HepG2 (cell line): ENCODE data around the gene DHRS1. TPM values are rescaled to one million over a fixed set of nuclear protein-coding genes. Genes with fewer than 3 reads are reported as not detected.

Experiments
- ATAC-seq: fragments of 200-7000 bp; cut with Tn5 transposase; 3 replicates; pipeline ENCODE4 v1.9.1; 2020; ENCODE audit warnings: mild to moderate bottlenecking, moderate library complexity
- BruUV-seq: library from RNA; stranded (reverse); fragments of 400-500 nt; replicated peaks from 2 replicates; lab custom pipeline; 2021; lab: Mats Ljungman, UMichigan
- CTCF ChIA-PET: fragments of 300-600 bp; formaldehyde crosslinking; extraction: SDS; loops from one replicate; lab custom pipeline; 2021; ENCODE audit warnings: low total read pairs, inconsistent platforms, low intra/inter-chr PET ratio; lab: Yijun Ruan, JAX
- POLR2A ChIA-PET: fragments of 350-600 bp; sonication (Branson Sonifier 250); formaldehyde crosslinking; loops from one replicate; lab custom pipeline; 2020; ENCODE audit warnings: antibody characterized with exemption, inconsistent platforms; lab: Yijun Ruan, JAX
- DNase-seq: peaks from one replicate; pipeline ENCODE4 v3.0.0-alpha.2; 2015; ENCODE audit warnings: low spot score
- FAIRE-seq: peaks from 3 replicates; lab custom pipeline; 2011; peaks lifted over from hg19 to GRCh38; lab: Jason Lieb, UNC
- H2AFZ ChIP-seq: one replicate; pipeline ENCODE4 v1.6.1; 2011; ENCODE audit warnings: low read length, inconsistent platforms
- H3K27ac ChIP-seq: fragments of 300-600 bp; 3 replicates; pipeline ENCODE4 v1.8.0; 2011; ENCODE audit warnings: mixed run types, mild to moderate bottlenecking, mixed read lengths, low read length, inconsistent platforms; ENCODE audit not compliant: insufficient read depth; ENCODE audit errors: extremely low read length
- H3K27me3 ChIP-seq, 2 experiments: fragments of 200-600 bp in 1 of 2; 2 replicates in 1 of 2; 3 replicates in 1 of 2; pipeline versions ENCODE4 v1.6.0 to v1.8.0; 2011; ENCODE audit warnings: low read length in 2 of 2, mild to moderate bottlenecking in 2 of 2, moderate library complexity in 2 of 2, inconsistent platforms in 1 of 2; ENCODE audit not compliant: insufficient read depth in 2 of 2, control insufficient read depth in 1 of 2
- H3K36me3 ChIP-seq, 2 experiments: fragments of 200-600 bp in 1 of 2; replicated peaks in 1 of 2; 2 replicates in 1 of 2; 3 replicates in 1 of 2; pipeline versions ENCODE4 v1.5.1 to v1.8.0; 2011; ENCODE audit warnings: low read length in 2 of 2, inconsistent platforms in 1 of 2; ENCODE audit not compliant: insufficient read depth in 2 of 2, control insufficient read depth in 1 of 2
- H3K4me1 ChIP-seq: 2 replicates; pipeline ENCODE4 v1.5.1; 2012; ENCODE audit warnings: low read length, inconsistent platforms; ENCODE audit not compliant: insufficient read depth
- H3K4me2 ChIP-seq: 2 replicates; pipeline ENCODE4 v1.6.0; 2011; ENCODE audit warnings: low read depth, low read length, inconsistent platforms
- H3K4me3 ChIP-seq, 3 experiments: fragments of 200-600 bp in 1 of 3; sonication (generic), shearing (Covaris generic) in 1 of 3; replicated peaks in 1 of 3; 2 replicates each; pipeline ENCODE4 v1.5.1; 2011 to 2016; ENCODE audit warnings: low read length in 3 of 3, inconsistent platforms in 2 of 3, low read depth in 2 of 3, mild to moderate bottlenecking in 2 of 3, control low read depth in 1 of 3, mixed read lengths in 1 of 3; ENCODE audit not compliant: insufficient read depth in 1 of 3
- H3K79me2 ChIP-seq: one replicate; pipeline ENCODE4 v1.6.1; 2011; ENCODE audit warnings: low read length, inconsistent platforms; ENCODE audit not compliant: insufficient read depth
- H3K9ac ChIP-seq: 2 replicates; pipeline ENCODE4 v1.6.0; 2011; ENCODE audit warnings: mild to moderate bottlenecking, low read depth, low read length, inconsistent platforms; ENCODE audit not compliant: insufficient read depth
- H3K9me3 ChIP-seq: 2 replicates; pipeline ENCODE4 v1.5.1; 2012; ENCODE audit warnings: mild to moderate bottlenecking, low read length
- H4K20me1 ChIP-seq: 2 replicates; pipeline ENCODE4 v1.6.0; 2011; ENCODE audit warnings: inconsistent platforms, mild to moderate bottlenecking, low read length, moderate library complexity; ENCODE audit not compliant: insufficient read depth
- GTF2F1 ChIP-seq: fragments of 150-350 bp; IDR thresholded peaks from 2 replicates; pipeline ENCODE4 v1.6.1; 2014; ENCODE audit warnings: low read length
- IRF2 ChIP-seq: IDR thresholded peaks from 2 replicates; pipeline ENCODE4 v1.6.1; 2018; ENCODE audit warnings: missing genetic modification reagents, missing compliant biosample characterization
- JDP2 ChIP-seq: sonication (generic); formaldehyde crosslinking; IDR thresholded peaks from 2 replicates; pipeline ENCODE4 v1.8.1; 2022; ENCODE audit warnings: missing genetic modification reagents, borderline replicate concordance
- MIER3 ChIP-seq: IDR thresholded peaks from 2 replicates; pipeline ENCODE4 v1.6.1; 2016; ENCODE audit warnings: missing compliant biosample characterization, borderline replicate concordance
- NFIB ChIP-seq: sonication (generic); formaldehyde crosslinking; IDR thresholded peaks from 2 replicates; pipeline ENCODE4 v1.9.0; 2021; ENCODE audit warnings: missing genetic modification reagents, mild to moderate bottlenecking, borderline replicate concordance
- TEAD3 ChIP-seq: optimal IDR thresholded peaks from 2 replicates; pipeline ENCODE3; 2016; ENCODE audit warnings: borderline replicate concordance
- THYN1 ChIP-seq: sonication (generic); formaldehyde crosslinking; IDR thresholded peaks from 2 replicates; pipeline ENCODE4 v1.8.1; 2023; ENCODE audit warnings: low read depth, mild to moderate bottlenecking, moderate library complexity, missing genetic modification reagents, borderline replicate concordance
- ZNF343 ChIP-seq: sonication (generic); formaldehyde crosslinking; IDR thresholded peaks from 2 replicates; pipeline ENCODE4 v1.4.0; 2020; ENCODE audit warnings: mild to moderate bottlenecking, missing genetic modification reagents
- ZZZ3 ChIP-seq: sonication (generic); formaldehyde crosslinking; IDR thresholded peaks from 2 replicates; pipeline ENCODE4 v1.4.0; 2020; ENCODE audit warnings: missing genetic modification reagents, mild to moderate bottlenecking, borderline replicate concordance
- WGBS: methylation state at CpG from one replicate; pipeline ENCODE4 v1.1.6; 2017; ENCODE audit warnings: low lambda C conversion rate; 5-methylcytosine and 5-hydroxymethylcytosine counted together
- in situ Hi-C: cut with HindIII; loops from 2 replicates; pipeline ENCODE4 v1.10.0; 2017; ENCODE audit warnings: low pct_unique_long_range_greater_than_20kb; ENCODE audit not compliant: extremely low pct_ligation_motif_present
- intact Hi-C: fragments of 100-400 bp; cut with micrococcal nuclease; formaldehyde crosslinking; loops from one replicate; pipeline ENCODE4 v1.10.0; 2022; ENCODE audit not compliant: unreplicated experiment
- polyA plus RNA-seq, 8 experiments: library from polyadenylated mRNA; depleted of rRNA in 3 of 8; stranded (reverse) in 7 of 8; unstranded in 1 of 8; fragments of >200 nt; fragmentation: Illumina TruSeq in 4 of 8; extraction: Trizol in 4 of 8; gene quantifications; 2 replicates each; pipeline versions ENCODE4 v1.2.1 to v1.2.3, GENCODE V29; 2011 to 2016; ENCODE audit warnings: low read depth in 4 of 8, missing spikeins in 1 of 8, mixed read lengths in 1 of 8; ENCODE audit not compliant: insufficient read depth in 1 of 8
- total RNA-seq, 5 experiments: library from RNA; depleted of rRNA; stranded (reverse); fragments of >200 nt; fragmentation: Illumina TruSeq; extraction: Trizol; gene quantifications; 2 replicates each; pipeline ENCODE4 v1.2.3, GENCODE V29; 2016; ENCODE audit warnings: low read depth in 1 of 5
- TF ChIP-seq, protein P1 (sequence below), 2 experiments: sonication (generic) in 1 of 2; formaldehyde crosslinking in 1 of 2; IDR thresholded peaks; 2 replicates each; pipeline versions ENCODE4 v1.4.0 to v1.6.1; 2016 to 2020; ENCODE audit warnings: borderline replicate concordance in 1 of 2, low read depth in 1 of 2, mild to moderate bottlenecking in 1 of 2, missing genetic modification reagents in 1 of 2
- TF ChIP-seq, protein P2 (sequence below): sonication (generic); formaldehyde crosslinking; IDR thresholded peaks from 2 replicates; pipeline ENCODE4 v1.5.1; 2020; ENCODE audit warnings: mild to moderate bottlenecking, missing genetic modification reagents, borderline replicate concordance

Gene DHRS1
- total and polyA plus RNA-seq, 2 of the 13 experiments (the other 11 are each of a cell fraction or from before 2014, with no cell fraction given): 49.8 to 60.8 TPM

- TF ChIP-seq, protein P1, sequence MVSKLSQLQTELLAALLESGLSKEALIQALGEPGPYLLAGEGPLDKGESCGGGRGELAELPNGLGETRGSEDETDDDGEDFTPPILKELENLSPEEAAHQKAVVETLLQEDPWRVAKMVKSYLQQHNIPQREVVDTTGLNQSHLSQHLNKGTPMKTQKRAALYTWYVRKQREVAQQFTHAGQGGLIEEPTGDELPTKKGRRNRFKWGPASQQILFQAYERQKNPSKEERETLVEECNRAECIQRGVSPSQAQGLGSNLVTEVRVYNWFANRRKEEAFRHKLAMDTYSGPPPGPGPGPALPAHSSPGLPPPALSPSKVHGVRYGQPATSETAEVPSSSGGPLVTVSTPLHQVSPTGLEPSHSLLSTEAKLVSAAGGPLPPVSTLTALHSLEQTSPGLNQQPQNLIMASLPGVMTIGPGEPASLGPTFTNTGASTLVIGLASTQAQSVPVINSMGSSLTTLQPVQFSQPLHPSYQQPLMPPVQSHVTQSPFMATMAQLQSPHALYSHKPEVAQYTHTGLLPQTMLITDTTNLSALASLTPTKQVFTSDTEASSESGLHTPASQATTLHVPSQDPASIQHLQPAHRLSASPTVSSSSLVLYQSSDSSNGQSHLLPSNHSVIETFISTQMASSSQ (IDR thresholded peaks at IDR 0.05; ENCODE audit: low read depth): no peak
- TF ChIP-seq, protein P1 (CRISPR knock-in tag; IDR thresholded peaks at IDR 0.05; ENCODE audit: borderline replicate concordance): no peak
- TF ChIP-seq, all 625 proteins: peak for 0
Measured at GRCh38 chr14:24277071-24277470, 22.5 kb downstream of the DHRS1 start (continued).

GRCh38 chr14:24274101-24274543 lies 25.5 kb downstream of the DHRS1 start:
- Histone ChIP-seq H3K27ac (no peak overlapping the region), H3K27me3 (no peaks in the 10 kb centered on the region; a peak in 1 of 5 replicates), H4K20me1 (no peaks in the 10 kb centered on the region), H3K4me3 (no peak overlapping the region), H3K4me2 (no peak overlapping the region), H3K9me3 (no peaks in the 10 kb centered on the region), H2AFZ (no peak overlapping the region), H3K79me2 (peaks cover 7% of the 10 kb centered on the region), H3K9ac (no peak overlapping the region), H3K36me3 (peaks cover 0 to 2% of the 10 kb centered on the region in 2 experiments; a peak in 1 of 5 replicates), H3K4me1 (peaks cover 22% of the 10 kb centered on the region)
- POLR2A ChIA-PET: interaction anchor here (0.6 to 16.5 kb wide), 6 partner anchors 8 to 85 kb away, joined by 3 to 435 read pairs (median 3); partner anchors contain the start of gene TINF2
- WGBS: 96% methylated on average over 3 of the region's 3 CpGs
- FAIRE-seq (no peak), ATAC-seq (no peak), DNase-seq (no peak)
- no TSS peak for BruUV-seq
- intact Hi-C loops (no loop called here), in situ Hi-C loops (no loop called here)
- CTCF ChIA-PET: interaction anchor here (1.1 to 1.4 kb wide), 2 partner anchors 24 to 31 kb away, joined by 3 to 4 read pairs; partner anchors contain the start of gene TINF2
- 0 out of 2 replicates have a peak, but pooled peaks have one; percentile 77 for TF ChIP-seq NFIB (CRISPR knock-in tag)
- TF ChIP-seq IRF2: no peak
- no peak for TF ChIP-seq MIER3 (CRISPR knock-in tag)
- TF ChIP-seq THYN1: no peak
- TF ChIP-seq, protein P2, sequence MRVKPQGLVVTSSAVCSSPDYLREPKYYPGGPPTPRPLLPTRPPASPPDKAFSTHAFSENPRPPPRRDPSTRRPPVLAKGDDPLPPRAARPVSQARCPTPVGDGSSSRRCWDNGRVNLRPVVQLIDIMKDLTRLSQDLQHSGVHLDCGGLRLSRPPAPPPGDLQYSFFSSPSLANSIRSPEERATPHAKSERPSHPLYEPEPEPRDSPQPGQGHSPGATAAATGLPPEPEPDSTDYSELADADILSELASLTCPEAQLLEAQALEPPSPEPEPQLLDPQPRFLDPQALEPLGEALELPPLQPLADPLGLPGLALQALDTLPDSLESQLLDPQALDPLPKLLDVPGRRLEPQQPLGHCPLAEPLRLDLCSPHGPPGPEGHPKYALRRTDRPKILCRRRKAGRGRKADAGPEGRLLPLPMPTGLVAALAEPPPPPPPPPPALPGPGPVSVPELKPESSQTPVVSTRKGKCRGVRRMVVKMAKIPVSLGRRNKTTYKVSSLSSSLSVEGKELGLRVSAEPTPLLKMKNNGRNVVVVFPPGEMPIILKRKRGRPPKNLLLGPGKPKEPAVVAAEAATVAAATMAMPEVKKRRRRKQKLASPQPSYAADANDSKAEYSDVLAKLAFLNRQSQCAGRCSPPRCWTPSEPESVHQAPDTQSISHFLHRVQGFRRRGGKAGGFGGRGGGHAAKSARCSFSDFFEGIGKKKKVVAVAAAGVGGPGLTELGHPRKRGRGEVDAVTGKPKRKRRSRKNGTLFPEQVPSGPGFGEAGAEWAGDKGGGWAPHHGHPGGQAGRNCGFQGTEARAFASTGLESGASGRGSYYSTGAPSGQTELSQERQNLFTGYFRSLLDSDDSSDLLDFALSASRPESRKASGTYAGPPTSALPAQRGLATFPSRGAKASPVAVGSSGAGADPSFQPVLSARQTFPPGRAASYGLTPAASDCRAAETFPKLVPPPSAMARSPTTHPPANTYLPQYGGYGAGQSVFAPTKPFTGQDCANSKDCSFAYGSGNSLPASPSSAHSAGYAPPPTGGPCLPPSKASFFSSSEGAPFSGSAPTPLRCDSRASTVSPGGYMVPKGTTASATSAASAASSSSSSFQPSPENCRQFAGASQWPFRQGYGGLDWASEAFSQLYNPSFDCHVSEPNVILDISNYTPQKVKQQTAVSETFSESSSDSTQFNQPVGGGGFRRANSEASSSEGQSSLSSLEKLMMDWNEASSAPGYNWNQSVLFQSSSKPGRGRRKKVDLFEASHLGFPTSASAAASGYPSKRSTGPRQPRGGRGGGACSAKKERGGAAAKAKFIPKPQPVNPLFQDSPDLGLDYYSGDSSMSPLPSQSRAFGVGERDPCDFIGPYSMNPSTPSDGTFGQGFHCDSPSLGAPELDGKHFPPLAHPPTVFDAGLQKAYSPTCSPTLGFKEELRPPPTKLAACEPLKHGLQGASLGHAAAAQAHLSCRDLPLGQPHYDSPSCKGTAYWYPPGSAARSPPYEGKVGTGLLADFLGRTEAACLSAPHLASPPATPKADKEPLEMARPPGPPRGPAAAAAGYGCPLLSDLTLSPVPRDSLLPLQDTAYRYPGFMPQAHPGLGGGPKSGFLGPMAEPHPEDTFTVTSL (CRISPR knock-in tag): no peak
- TF ChIP-seq ZNF343 (CRISPR knock-in tag): 0 out of 2 replicates have a peak, but pooled peaks have one; percentile 4
- TF ChIP-seq TEAD3 (CRISPR knock-in tag): no peak
- TF ChIP-seq ZZZ3 (CRISPR knock-in tag): 0 out of 2 replicates have a peak, but pooled peaks have one; percentile 0
- no peak for TF ChIP-seq JDP2 (CRISPR knock-in tag)
- TF ChIP-seq GTF2F1: no peak
